GM10847 (cell line): ENCODE results near the gene ARFGEF2.

Experiments
- POLR2A ChIP-seq: IDR thresholded peaks from 2 replicates; pipeline ENCODE4 v1.6.1; 2011; ENCODE audit not compliant: insufficient read length; ENCODE audit errors: extremely low read depth

Gene ARFGEF2

GRCh38 chr20:48956052-48956451, 34.5 kb downstream of the ARFGEF2 start:
- no peak for TF ChIP-seq POLR2A

GRCh38 chr20:48957053-48957481, 35.6 kb downstream of the ARFGEF2 start:
- no peak for TF ChIP-seq POLR2A

- TF ChIP-seq POLR2A = no peak
These were observed 36.0 kb downstream of the ARFGEF2 start for GRCh38 chr20:48957533-48957932.

- no peak for TF ChIP-seq POLR2A
These were observed 37.2 kb downstream of the ARFGEF2 start for GRCh38 chr20:48958743-48959142.

GRCh38 chr20:48959899-48960550, 38.5 kb downstream of the ARFGEF2 start:
- TF ChIP-seq POLR2A = no peak

GRCh38 chr20:48962421-48962820, 40.9 kb downstream of the ARFGEF2 start:
- no peak for TF ChIP-seq POLR2A

- no peak for TF ChIP-seq POLR2A
These were observed 41.7 kb downstream of the ARFGEF2 start for GRCh38 chr20:48962976-48963771.

GRCh38 chr20:48965189-48965910, 43.8 kb downstream of the ARFGEF2 start:
- TF ChIP-seq POLR2A = no peak

GRCh38 chr20:48970681-48971365, 49.3 kb downstream of the ARFGEF2 start:
- no peak for TF ChIP-seq POLR2A

- TF ChIP-seq POLR2A = no peak
These were observed 50.4 kb downstream of the ARFGEF2 start for GRCh38 chr20:48971956-48972355.

- TF ChIP-seq POLR2A = no peak
These were observed 51.3 kb downstream of the ARFGEF2 start for GRCh38 chr20:48972816-48973215.

- TF ChIP-seq POLR2A = no peak
These were observed 54.4 kb downstream of the ARFGEF2 start for GRCh38 chr20:48975955-48976354.

- TF ChIP-seq POLR2A = no peak
These were observed 62.2 kb downstream of the ARFGEF2 start for GRCh38 chr20:48983423-48984400.

- TF ChIP-seq POLR2A = no peak
These were observed 63.2 kb downstream of the ARFGEF2 start for GRCh38 chr20:48984575-48985219.
